ENCODE results near the gene PRTFDC1. TPM values are rescaled to one million over a fixed set of nuclear protein-coding genes. Genes with fewer than 3 reads are reported as not detected.

Gene PRTFDC1
- total RNA-seq, 2 donors from 2014 or later, result 14.5 to 18.3 TPM

DNA sequence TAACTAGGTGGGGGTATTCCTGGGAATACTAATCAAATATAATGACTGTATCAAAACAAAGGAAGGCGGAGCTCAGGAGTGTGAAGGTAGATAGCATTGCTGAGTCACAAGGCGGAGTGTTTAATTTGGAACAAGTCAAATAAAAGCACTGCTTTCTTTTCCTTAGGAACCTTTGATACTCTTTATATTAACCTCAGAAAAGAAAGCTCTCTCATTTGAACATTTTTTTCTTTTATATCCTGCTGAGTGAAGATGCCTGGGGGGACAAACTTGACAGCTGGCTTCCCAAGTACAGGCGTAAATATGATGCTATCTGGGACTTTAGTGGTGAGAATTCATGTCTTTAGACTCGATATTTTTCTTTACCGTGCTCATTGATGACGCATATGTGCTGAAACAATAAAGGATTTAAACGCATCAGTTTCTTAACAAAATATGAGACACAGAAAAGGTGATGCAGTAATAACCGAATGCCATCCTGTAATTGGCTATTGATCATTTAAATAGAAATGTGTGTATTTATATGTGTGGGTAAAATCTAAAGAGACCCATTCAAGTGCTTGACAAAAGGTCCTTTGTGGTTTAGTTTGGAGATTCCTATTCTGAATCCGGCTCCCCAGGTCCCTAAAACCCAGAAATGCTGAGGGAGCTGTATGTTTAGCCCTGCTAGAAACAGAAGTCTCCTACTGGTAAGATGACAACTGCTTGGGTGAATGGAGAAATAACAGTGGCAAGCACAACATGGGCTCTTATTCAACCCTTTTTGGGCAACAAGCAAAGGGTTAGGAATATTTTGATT is 102.7 kb downstream of the PRTFDC1 start:
- H3K4me3 Mint-ChIP-seq, result no peak overlapping the region
- Histone ChIP-seq H3K4me1 (ENCODE audit: control insufficient read depth, insufficient read depth, low read length) (no peaks in the 10 kb centered on the region), H3K9ac (ENCODE audit: extremely low read depth, low read length, poor library complexity, severe bottlenecking) (no peak overlapping the region), H3K36me3 (ENCODE audit: control insufficient read depth, insufficient read depth, low read length) (no peaks in the 10 kb centered on the region), H3K27me3 (ENCODE audit: control insufficient read depth, insufficient read depth, low read length, poor library complexity, severe bottlenecking) (no peaks in the 10 kb centered on the region), H3K9me3 (ENCODE audit: control insufficient read depth, low read length) (no peaks in the 10 kb centered on the region), H3K4me3 (ENCODE audit: low read length) (no peak overlapping the region), H3K27ac (ENCODE audit: low read depth, low read length) (peak overlapping the region; percentile 85)
- no peaks in the 10 kb centered on the region for H3K9me3 Mint-ChIP-seq
- no peak for DNase-seq
- WGBS, 2 experiments (ENCODE audit: insufficient coverage in 1 of 2, insufficient read length in 1 of 2), result 87 to 89% methylated on average over 7 to 9 of the region's 9 CpGs
- H3K27me3 Mint-ChIP-seq (ENCODE audit: insufficient read depth), result no peaks in the 10 kb centered on the region
- H3K27ac Mint-ChIP-seq, result no peak overlapping the region
- TF ChIP-seq, protein P1, sequence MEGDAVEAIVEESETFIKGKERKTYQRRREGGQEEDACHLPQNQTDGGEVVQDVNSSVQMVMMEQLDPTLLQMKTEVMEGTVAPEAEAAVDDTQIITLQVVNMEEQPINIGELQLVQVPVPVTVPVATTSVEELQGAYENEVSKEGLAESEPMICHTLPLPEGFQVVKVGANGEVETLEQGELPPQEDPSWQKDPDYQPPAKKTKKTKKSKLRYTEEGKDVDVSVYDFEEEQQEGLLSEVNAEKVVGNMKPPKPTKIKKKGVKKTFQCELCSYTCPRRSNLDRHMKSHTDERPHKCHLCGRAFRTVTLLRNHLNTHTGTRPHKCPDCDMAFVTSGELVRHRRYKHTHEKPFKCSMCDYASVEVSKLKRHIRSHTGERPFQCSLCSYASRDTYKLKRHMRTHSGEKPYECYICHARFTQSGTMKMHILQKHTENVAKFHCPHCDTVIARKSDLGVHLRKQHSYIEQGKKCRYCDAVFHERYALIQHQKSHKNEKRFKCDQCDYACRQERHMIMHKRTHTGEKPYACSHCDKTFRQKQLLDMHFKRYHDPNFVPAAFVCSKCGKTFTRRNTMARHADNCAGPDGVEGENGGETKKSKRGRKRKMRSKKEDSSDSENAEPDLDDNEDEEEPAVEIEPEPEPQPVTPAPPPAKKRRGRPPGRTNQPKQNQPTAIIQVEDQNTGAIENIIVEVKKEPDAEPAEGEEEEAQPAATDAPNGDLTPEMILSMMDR (conservative IDR thresholded peaks at IDR 0.05), result no peak
- H3K36me3 Mint-ChIP-seq (ENCODE audit: low read depth), result no peaks in the 10 kb centered on the region
- peaks cover 28% of the 10 kb centered on the region for H3K4me1 Mint-ChIP-seq

DNA sequence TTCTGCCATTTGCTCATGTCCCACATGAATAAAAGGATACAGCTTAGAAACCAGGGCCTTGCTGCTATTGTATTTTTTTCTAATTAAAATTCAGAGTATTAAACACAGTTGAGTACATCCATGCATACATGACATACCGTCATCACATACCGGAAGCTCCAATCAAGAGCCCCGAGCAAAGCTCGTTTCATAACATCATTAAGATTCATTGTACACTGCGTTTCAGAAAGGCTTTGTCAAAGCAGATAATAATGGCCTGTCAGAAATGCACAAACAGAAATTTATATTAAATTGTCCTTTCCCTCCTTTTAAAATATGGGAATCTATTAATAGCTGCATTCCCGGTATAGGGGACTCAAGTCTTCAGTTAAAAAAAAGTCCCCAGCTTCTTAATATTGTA is 103.4 kb downstream of the PRTFDC1 start:
- no peaks in the 10 kb centered on the region for H3K36me3 Mint-ChIP-seq (ENCODE audit: low read depth)
- H3K36me3 ChIP-seq (ENCODE audit: control insufficient read depth, insufficient read depth, low read length), result no peaks in the 10 kb centered on the region
- H3K4me1 ChIP-seq (ENCODE audit: control insufficient read depth, insufficient read depth, low read length), result no peaks in the 10 kb centered on the region
- H3K27ac Mint-ChIP-seq, result no peak overlapping the region
- H3K27me3 Mint-ChIP-seq (ENCODE audit: insufficient read depth), result no peaks in the 10 kb centered on the region
- H3K4me3 Mint-ChIP-seq, result no peak overlapping the region
- peak overlapping the region; percentile 85 for H3K27ac ChIP-seq (ENCODE audit: low read depth, low read length)
- H3K4me1 Mint-ChIP-seq, result peaks cover 23% of the 10 kb centered on the region
- no peak overlapping the region for H3K4me3 ChIP-seq (ENCODE audit: low read length)
- H3K9me3 Mint-ChIP-seq, result no peaks in the 10 kb centered on the region
- 95 to 100% methylated on average over 5 to 6 of the region's 6 CpGs for WGBS, 2 experiments (ENCODE audit: insufficient coverage in 1 of 2, insufficient read length in 1 of 2)
- DNase-seq, result no peak
- TF ChIP-seq, protein P1 (conservative IDR thresholded peaks at IDR 0.05), result no peak
- no peaks in the 10 kb centered on the region for H3K27me3 ChIP-seq (ENCODE audit: control insufficient read depth, insufficient read depth, low read length, poor library complexity, severe bottlenecking)
- no peaks in the 10 kb centered on the region for H3K9me3 ChIP-seq (ENCODE audit: control insufficient read depth, low read length)
- no peak overlapping the region for H3K9ac ChIP-seq (ENCODE audit: extremely low read depth, low read length, poor library complexity, severe bottlenecking)

DNA sequence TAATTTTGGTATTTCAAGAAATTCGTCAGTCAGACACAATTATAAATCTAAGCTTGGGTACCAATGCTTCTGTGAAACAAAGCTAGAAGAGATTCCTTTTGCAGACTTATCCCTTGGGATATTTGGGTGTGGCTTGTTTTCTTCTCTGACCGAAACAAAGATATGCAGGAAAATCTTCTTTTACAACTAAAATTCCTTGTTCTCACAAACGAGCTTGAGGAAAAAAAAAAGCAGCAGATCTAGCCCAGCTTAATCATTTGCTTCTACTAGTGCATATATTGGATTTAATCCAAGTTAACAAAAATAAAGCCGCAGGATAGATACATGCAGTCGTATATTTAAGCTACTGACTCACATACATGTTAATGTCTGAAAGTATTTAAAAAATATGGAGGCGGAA is 104.2 kb downstream of the PRTFDC1 start:
- Histone ChIP-seq H3K36me3 (ENCODE audit: control insufficient read depth, insufficient read depth, low read length) (no peaks in the 10 kb centered on the region), H3K27me3 (ENCODE audit: control insufficient read depth, insufficient read depth, low read length, poor library complexity, severe bottlenecking) (no peaks in the 10 kb centered on the region), H3K9ac (ENCODE audit: extremely low read depth, low read length, poor library complexity, severe bottlenecking) (no peak overlapping the region), H3K4me3 (ENCODE audit: low read length) (no peak overlapping the region), H3K9me3 (ENCODE audit: control insufficient read depth, low read length) (no peaks in the 10 kb centered on the region), H3K27ac (ENCODE audit: low read depth, low read length) (peak overlapping the region; percentile 85), H3K4me1 (ENCODE audit: control insufficient read depth, insufficient read depth, low read length) (no peaks in the 10 kb centered on the region)
- H3K4me3 Mint-ChIP-seq, result no peak overlapping the region
- peaks cover 23% of the 10 kb centered on the region for H3K4me1 Mint-ChIP-seq
- no peaks in the 10 kb centered on the region for H3K27me3 Mint-ChIP-seq (ENCODE audit: insufficient read depth)
- 69 to 83% methylated on average over 2 to 5 of the region's 6 CpGs for WGBS, 2 experiments (ENCODE audit: insufficient coverage in 1 of 2, insufficient read length in 1 of 2)
- TF ChIP-seq, protein P1 (conservative IDR thresholded peaks at IDR 0.05), result no peak
- H3K36me3 Mint-ChIP-seq (ENCODE audit: low read depth), result no peaks in the 10 kb centered on the region
- no peak for DNase-seq
- no peaks in the 10 kb centered on the region for H3K9me3 Mint-ChIP-seq
- no peak overlapping the region for H3K27ac Mint-ChIP-seq

Data from endodermal cell (in vitro differentiated cells).